SK-N-SH treated with all-trans-retinoic acid at 6 μM for 48 hours (cell line): ENCODE measurements around the gene SOX21.

Experiments
- ATAC-seq: fragments of 200-7000 bp; cut with Tn5 transposase; 3 replicates; pipeline ENCODE4 v1.9.1; 2020; ENCODE audit warnings: mild to moderate bottlenecking, moderate library complexity
- ARNTL ChIP-seq: fragments of 450-650 bp; formaldehyde crosslinking; IDR thresholded peaks from 2 replicates; pipeline ENCODE4 v1.5.0; 2020; ENCODE audit warnings: low read depth, mild to moderate bottlenecking, moderate library complexity, borderline replicate concordance
- CSDC2 ChIP-seq: fragments of 250-450 bp; sonication (Bioruptor Pico); IDR thresholded peaks from 2 replicates; pipeline ENCODE4 v1.5.0; 2020; ENCODE audit warnings: mild to moderate bottlenecking, moderate library complexity
- ESRRG ChIP-seq: fragments of 250-450 bp; sonication (Bioruptor Pico); IDR thresholded peaks from 2 replicates; pipeline ENCODE4 v1.6.1; 2021; ENCODE audit warnings: mild to moderate bottlenecking
- GLIS3 ChIP-seq: fragments of 250-450 bp; sonication (Bioruptor Pico); IDR thresholded peaks from 2 replicates; pipeline ENCODE4 v1.5.0; 2020; ENCODE audit warnings: mild to moderate bottlenecking, moderate library complexity
- ISL1 ChIP-seq: fragments of 250-450 bp; sonication (Bioruptor Pico); IDR thresholded peaks from 2 replicates; pipeline ENCODE4 v2.1.2; 2022; ENCODE audit warnings: mild to moderate bottlenecking, moderate library complexity
- OSR1 ChIP-seq: fragments of 250-450 bp; sonication (Bioruptor Pico); IDR thresholded peaks from 2 replicates; pipeline ENCODE4 v1.8.0; 2022; ENCODE audit warnings: moderate library complexity, mild to moderate bottlenecking, inconsistent platforms
- PPARA ChIP-seq: fragments of 250-450 bp; sonication (Bioruptor Pico); IDR thresholded peaks from 2 replicates; pipeline ENCODE4 v1.5.0; 2020; ENCODE audit warnings: mild to moderate bottlenecking, borderline replicate concordance
- SNAI2 ChIP-seq: fragments of 250-450 bp; sonication (Bioruptor Pico); IDR thresholded peaks from 2 replicates; pipeline ENCODE4 v1.5.0; 2020; ENCODE audit warnings: mild to moderate bottlenecking, moderate library complexity
- TCF4 ChIP-seq: fragments of 250-450 bp; sonication (Bioruptor Pico); IDR thresholded peaks from 2 replicates; pipeline ENCODE4 v1.8.0; 2021; ENCODE audit warnings: mild to moderate bottlenecking, moderate library complexity, borderline replicate concordance
- ZC3H10 ChIP-seq: fragments of 250-450 bp; sonication (Bioruptor Pico); IDR thresholded peaks from 2 replicates; pipeline ENCODE4 v1.5.1; 2021; ENCODE audit warnings: mild to moderate bottlenecking, moderate library complexity
- ZFP3 ChIP-seq: fragments of 250-450 bp; sonication (Bioruptor Pico); IDR thresholded peaks from 2 replicates; pipeline ENCODE4 v1.5.0; 2020; ENCODE audit warnings: mild to moderate bottlenecking, moderate library complexity
- ZNF565 ChIP-seq: fragments of 450-650 bp; formaldehyde crosslinking; conservative IDR thresholded peaks from 2 replicates; pipeline ENCODE4 v1.5.0; 2020; ENCODE audit warnings: low read depth, mild to moderate bottlenecking, moderate library complexity
- ZNF70 ChIP-seq: fragments of 450-650 bp; formaldehyde crosslinking; IDR thresholded peaks from 2 replicates; pipeline ENCODE4 v1.5.0; 2020; ENCODE audit warnings: mild to moderate bottlenecking, moderate library complexity
- ZNF8 ChIP-seq: fragments of 450-650 bp; formaldehyde crosslinking; IDR thresholded peaks from 2 replicates; pipeline ENCODE4 v1.5.0; 2020; ENCODE audit warnings: mild to moderate bottlenecking, moderate library complexity
- TF ChIP-seq, protein P1 (sequence below): fragments of 250-450 bp; sonication (Bioruptor Pico); IDR thresholded peaks from 2 replicates; pipeline ENCODE4 v1.5.1; 2020; ENCODE audit warnings: low read depth, mild to moderate bottlenecking, moderate library complexity
- TF ChIP-seq, protein P2 (sequence below): fragments of 250-450 bp; sonication (Bioruptor Pico); IDR thresholded peaks from 2 replicates; pipeline ENCODE4 v1.8.0; 2021; ENCODE audit warnings: low read depth, mild to moderate bottlenecking, moderate library complexity, borderline replicate concordance
- TF ChIP-seq, protein P3 (sequence below): fragments of 250-450 bp; sonication (Bioruptor Pico); IDR thresholded peaks from 2 replicates; pipeline ENCODE4 v1.5.0; 2020; ENCODE audit warnings: mild to moderate bottlenecking, moderate library complexity
- TF ChIP-seq, protein P4 (sequence below): fragments of 250-450 bp; sonication (Bioruptor Pico); IDR thresholded peaks from 2 replicates; pipeline ENCODE4 v1.5.1; 2021; ENCODE audit warnings: mild to moderate bottlenecking, moderate library complexity

The SOX21 gene

DNA sequence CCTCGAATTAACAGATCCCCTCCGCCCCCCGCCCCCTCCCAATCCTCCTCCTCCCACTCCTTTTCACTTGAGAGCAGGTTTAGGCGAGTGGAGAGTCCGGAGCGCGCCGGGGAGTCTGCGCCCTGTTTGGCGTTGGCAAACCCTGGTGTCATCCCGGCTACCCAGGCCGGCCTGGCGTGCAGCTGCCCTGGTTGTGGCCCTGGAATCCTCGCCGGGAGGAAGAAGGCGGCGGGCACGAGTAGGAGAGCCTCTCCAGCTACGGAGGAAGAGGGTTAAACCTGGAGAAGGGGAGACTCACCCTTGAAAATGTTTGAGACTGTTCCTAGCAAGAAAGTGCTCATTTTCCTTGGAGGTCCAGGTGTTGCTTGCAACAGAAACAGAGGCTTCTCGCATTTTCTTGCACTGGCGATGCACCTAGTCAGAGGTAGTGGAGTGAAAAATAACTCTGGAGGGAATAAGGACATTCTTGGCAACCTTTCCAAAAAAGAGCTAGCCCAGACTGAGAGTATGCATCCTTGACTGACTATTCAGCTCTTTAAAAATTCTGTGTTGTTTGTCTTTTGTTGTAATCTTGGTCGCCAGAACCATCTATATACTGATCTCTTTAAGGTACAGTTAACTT is 1.3 kb upstream of the SOX21 start:
- TF ChIP-seq ISL1 (CRISPR knock-in tag): no peak
- no peak for TF ChIP-seq SNAI2
- no peak for TF ChIP-seq ZC3H10 (CRISPR knock-in tag)
- TF ChIP-seq ESRRG: no peak
- no peak for TF ChIP-seq GLIS3 (CRISPR knock-in tag)
- TF ChIP-seq, protein P1, sequence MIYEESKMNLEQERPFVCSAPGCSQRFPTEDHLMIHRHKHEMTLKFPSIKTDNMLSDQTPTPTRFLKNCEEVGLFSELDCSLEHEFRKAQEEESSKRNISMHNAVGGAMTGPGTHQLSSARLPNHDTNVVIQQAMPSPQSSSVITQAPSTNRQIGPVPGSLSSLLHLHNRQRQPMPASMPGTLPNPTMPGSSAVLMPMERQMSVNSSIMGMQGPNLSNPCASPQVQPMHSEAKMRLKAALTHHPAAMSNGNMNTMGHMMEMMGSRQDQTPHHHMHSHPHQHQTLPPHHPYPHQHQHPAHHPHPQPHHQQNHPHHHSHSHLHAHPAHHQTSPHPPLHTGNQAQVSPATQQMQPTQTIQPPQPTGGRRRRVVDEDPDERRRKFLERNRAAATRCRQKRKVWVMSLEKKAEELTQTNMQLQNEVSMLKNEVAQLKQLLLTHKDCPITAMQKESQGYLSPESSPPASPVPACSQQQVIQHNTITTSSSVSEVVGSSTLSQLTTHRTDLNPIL: no peak
- TF ChIP-seq, all 23 proteins: peak for 0
- ATAC-seq: no peak

DNA sequence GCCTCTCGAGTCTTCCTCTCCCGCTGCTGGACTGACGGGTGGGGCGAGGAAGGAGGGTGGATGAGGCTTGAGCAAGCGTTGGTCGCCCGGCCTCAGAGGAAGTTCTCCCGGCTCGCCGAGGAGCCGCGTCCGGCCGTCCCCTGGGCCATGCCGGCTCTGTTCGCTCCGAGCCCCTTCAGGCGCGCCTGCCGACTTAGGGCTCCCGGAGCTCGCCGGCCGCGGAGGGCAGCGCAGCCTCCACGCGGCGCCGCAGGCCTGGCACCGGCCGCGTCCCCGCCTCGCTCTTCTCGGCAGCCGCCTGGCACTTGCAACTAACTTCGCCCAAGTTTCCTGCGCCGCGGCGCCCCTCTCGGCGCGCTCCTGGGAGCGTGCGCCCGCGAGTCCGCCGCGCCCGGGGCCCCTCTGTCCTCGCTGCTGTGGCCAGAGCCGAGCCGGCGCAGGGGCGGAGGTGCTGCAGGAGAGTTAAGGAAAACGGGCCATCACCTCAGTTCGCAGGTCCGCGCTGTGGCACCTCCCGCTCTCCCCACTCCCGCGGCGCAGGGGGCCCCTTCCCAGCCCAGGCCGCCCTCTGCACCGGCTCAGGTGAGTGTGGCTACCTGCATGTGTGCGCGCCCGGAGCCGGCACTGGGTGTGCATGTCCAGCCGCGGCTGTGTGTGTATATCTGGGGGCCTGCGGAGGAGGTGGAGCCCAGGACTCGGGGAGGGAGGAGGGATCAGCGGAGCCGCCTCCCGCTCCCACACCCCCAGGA is 641 bp upstream of the SOX21 start:
- TF ChIP-seq ZC3H10 (CRISPR knock-in tag): no peak
- TF ChIP-seq TCF4 (CRISPR knock-in tag): no peak
- TF ChIP-seq CSDC2 (CRISPR knock-in tag): no peak
- peak; percentile 82 for ATAC-seq

DNA sequence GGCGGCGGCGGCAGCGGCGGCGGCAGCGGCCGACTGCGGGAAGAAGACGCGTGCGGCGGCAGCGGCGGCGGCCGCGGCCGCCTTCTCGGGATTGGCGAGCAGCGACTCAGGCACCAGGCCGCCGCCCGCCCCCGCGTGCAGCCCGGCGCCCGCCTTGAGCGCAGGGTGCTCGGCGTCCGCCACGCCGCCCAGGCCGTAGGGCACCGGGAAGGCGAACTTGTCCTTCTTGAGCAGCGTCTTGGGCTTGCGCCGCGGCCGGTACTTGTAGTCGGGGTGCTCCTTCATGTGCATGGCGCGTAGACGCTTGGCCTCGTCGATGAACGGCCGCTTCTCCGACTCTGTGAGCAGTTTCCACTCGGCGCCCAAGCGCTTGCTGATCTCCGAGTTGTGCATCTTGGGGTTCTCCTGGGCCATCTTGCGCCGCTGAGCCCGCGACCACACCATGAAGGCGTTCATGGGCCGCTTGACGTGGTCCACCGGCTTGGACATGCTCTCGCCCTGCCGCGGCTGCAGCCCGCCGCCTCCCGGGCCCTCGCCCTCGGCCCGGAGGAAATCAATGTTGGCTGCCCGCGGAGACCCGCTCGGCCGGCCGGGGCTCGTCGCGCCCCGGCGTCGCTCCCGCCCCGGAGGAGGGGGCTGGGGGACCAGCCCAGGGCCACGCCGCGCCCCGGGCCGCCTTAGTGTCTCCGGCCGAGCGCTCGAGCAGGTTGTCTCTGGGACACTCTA is 621 bp downstream of the SOX21 start:
- ATAC-seq: no peak
- TF ChIP-seq ZNF565 (CRISPR knock-in tag) (no peak), GLIS3 (CRISPR knock-in tag) (no peak), ZNF8 (no peak), ARNTL (CRISPR knock-in tag) (no peak), ISL1 (CRISPR knock-in tag) (no peak), ESRRG (no peak), ZC3H10 (CRISPR knock-in tag) (no peak), ZNF70 (CRISPR knock-in tag) (no peak)
- TF ChIP-seq, protein P1: no peak
- TF ChIP-seq, protein P2, sequence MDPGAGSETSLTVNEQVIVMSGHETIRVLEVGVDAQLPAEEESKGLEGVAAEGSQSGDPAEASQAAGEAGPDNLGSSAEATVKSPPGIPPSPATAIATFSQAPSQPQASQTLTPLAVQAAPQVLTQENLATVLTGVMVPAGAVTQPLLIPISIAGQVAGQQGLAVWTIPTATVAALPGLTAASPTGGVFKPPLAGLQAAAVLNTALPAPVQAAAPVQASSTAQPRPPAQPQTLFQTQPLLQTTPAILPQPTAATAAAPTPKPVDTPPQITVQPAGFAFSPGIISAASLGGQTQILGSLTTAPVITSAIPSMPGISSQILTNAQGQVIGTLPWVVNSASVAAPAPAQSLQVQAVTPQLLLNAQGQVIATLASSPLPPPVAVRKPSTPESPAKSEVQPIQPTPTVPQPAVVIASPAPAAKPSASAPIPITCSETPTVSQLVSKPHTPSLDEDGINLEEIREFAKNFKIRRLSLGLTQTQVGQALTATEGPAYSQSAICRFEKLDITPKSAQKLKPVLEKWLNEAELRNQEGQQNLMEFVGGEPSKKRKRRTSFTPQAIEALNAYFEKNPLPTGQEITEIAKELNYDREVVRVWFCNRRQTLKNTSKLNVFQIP (CRISPR knock-in tag): no peak

DNA sequence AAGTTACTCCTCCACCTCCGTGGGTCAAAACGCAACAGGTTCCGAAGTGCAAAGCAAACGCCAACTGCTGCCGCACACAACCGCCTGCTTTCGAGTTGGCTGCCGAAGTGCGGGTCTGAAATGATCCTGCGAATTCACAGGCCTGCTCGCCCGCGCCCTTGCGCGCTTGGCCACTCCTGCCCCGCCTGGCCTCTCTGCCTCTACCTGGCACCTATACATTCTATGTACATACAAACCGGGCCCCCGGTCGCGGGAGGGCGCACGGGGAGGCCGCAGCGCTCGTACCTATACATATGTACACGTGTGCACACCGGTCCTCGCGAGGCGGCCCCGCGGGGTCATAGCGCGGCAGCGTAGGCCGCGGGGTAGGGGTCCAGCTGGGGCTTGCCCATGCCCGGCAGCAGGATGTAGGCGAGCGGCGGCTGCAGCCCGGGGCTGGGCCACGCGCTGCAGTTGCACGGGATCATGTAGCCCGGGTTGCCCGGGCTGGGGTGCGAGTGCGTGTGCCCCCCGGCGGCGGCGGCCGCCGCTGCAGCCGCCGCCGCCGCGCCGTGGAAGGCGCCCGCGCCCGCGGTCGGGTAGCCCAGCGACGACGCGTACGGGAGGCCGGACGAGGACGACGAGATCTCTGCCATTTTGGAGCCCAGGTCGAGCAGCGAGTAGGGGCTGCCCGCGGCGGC is 1.3 kb downstream of the SOX21 start:
- TF ChIP-seq PPARA (CRISPR knock-in tag): no peak
- ATAC-seq: peak; percentile 47

DNA sequence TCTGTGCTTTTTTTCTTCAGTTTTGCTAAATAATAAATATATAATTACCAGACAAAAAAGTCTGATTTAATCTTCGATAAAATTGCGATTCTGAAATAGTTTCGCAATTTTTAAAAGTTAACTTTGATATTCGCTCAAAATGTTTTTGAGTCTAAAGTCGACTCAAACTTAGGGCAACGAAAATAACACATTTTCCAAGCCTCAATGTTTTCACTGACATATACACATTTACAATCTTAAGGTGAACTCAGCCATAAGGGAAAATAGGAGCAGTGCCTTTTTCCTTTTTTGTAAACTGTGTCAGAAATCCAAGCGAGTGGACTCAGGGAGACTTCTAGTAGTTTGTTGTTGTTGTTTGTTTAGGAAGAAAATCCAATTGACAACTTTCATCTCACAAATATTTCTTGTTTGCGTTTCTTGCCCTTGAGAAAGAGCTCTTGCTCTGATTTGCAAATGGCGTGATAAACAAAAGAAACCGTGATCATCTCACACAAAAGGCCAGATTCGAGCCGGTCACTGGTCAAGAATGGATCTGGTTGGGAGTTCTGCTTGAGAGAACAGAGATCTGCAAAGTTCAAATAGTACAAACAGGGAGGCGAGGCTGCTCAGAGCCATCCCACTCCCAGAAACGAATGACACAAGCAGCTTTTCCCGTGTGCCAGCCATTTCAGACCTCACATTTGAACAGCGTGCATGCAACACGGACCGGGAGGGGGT is 2.1 kb downstream of the SOX21 start:
- no peak for ATAC-seq
- no peak for TF ChIP-seq ZNF70 (CRISPR knock-in tag)
- TF ChIP-seq, protein P3, sequence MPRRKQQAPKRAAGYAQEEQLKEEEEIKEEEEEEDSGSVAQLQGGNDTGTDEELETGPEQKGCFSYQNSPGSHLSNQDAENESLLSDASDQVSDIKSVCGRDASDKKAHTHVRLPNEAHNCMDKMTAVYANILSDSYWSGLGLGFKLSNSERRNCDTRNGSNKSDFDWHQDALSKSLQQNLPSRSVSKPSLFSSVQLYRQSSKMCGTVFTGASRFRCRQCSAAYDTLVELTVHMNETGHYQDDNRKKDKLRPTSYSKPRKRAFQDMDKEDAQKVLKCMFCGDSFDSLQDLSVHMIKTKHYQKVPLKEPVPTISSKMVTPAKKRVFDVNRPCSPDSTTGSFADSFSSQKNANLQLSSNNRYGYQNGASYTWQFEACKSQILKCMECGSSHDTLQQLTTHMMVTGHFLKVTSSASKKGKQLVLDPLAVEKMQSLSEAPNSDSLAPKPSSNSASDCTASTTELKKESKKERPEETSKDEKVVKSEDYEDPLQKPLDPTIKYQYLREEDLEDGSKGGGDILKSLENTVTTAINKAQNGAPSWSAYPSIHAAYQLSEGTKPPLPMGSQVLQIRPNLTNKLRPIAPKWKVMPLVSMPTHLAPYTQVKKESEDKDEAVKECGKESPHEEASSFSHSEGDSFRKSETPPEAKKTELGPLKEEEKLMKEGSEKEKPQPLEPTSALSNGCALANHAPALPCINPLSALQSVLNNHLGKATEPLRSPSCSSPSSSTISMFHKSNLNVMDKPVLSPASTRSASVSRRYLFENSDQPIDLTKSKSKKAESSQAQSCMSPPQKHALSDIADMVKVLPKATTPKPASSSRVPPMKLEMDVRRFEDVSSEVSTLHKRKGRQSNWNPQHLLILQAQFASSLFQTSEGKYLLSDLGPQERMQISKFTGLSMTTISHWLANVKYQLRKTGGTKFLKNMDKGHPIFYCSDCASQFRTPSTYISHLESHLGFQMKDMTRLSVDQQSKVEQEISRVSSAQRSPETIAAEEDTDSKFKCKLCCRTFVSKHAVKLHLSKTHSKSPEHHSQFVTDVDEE (CRISPR knock-in tag): no peak
- TF ChIP-seq OSR1: no peak
- no peak for TF ChIP-seq ISL1 (CRISPR knock-in tag)
- TF ChIP-seq, protein P4, sequence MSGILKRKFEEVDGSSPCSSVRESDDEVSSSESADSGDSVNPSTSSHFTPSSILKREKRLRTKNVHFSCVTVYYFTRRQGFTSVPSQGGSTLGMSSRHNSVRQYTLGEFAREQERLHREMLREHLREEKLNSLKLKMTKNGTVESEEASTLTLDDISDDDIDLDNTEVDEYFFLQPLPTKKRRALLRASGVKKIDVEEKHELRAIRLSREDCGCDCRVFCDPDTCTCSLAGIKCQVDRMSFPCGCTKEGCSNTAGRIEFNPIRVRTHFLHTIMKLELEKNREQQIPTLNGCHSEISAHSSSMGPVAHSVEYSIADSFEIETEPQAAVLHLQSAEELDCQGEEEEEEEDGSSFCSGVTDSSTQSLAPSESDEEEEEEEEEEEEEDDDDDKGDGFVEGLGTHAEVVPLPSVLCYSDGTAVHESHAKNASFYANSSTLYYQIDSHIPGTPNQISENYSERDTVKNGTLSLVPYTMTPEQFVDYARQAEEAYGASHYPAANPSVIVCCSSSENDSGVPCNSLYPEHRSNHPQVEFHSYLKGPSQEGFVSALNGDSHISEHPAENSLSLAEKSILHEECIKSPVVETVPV (CRISPR knock-in tag): no peak
- no peak for TF ChIP-seq SNAI2
- TF ChIP-seq CSDC2 (CRISPR knock-in tag): no peak
- no peak for TF ChIP-seq ZFP3
- TF ChIP-seq, protein P1: no peak
- TF ChIP-seq, protein P2 (CRISPR knock-in tag): no peak
